B cell (primary cell): ENCODE results near the gene ABHD2.

Source experiments
- CTCF ChIP-seq: fragments of 200-600 bp; IDR thresholded peaks from one replicate; pipeline ENCODE4 v1.8.0; 2022; ENCODE audit warnings: antibody characterized with exemption, mild to moderate bottlenecking
- EZH2 ChIP-seq: IDR thresholded peaks from 2 replicates; pipeline ENCODE4 v1.6.1; 2012; ENCODE audit warnings: borderline replicate concordance, low read depth, mild to moderate bottlenecking, moderate library complexity, low read length; ENCODE audit not compliant: insufficient read depth, poor library complexity, severe bottlenecking

- TF ChIP-seq EZH2 (no peak), CTCF (no peak)
Measured at GRCh38 chr15:89244574-89244903, 156.3 kb downstream of the ABHD2 start.
